Endothelial cell of umbilical vein (primary cell): Measurements from ENCODE around the gene SIGLEC8. TPM values are rescaled to one million over a fixed set of nuclear protein-coding genes. Genes with fewer than 3 reads are reported as not detected.

Source experiments
- BruUV-seq: library from RNA; stranded (reverse); fragments of 400-500 nt; replicated peaks from 2 replicates; lab custom pipeline; 2021; lab: Mats Ljungman, UMichigan
- CTCF ChIA-PET: fragments of 300-600, 350-600 bp; sonication (Branson Sonifier 250); formaldehyde crosslinking; loops from one replicate; lab custom pipeline; 2021; ENCODE audit warnings: antibody characterized with exemption, inconsistent platforms; lab: Charles Lee
- POLR2A ChIA-PET: fragments of 300-600, 350-600 bp; sonication (Branson Sonifier 250); formaldehyde crosslinking; loops from one replicate; lab custom pipeline; 2021; ENCODE audit warnings: antibody characterized with exemption, inconsistent platforms; lab: Charles Lee
- DNase-seq: peaks from one replicate; pipeline ENCODE4 v3.0.0-alpha.2; 2011; ENCODE audit warnings: low read depth, low spot score
- FAIRE-seq: peaks from 2 replicates; lab custom pipeline; 2011; peaks lifted over from hg19 to GRCh38; lab: Jason Lieb, UNC
- H2AFZ ChIP-seq: 2 replicates; pipeline ENCODE4 v1.6.0; 2012; ENCODE audit warnings: low read depth, low read length, control low read depth, inconsistent platforms
- H3K27ac ChIP-seq: 2 replicates; pipeline ENCODE4 v1.5.1; 2011; ENCODE audit warnings: low read depth, mild to moderate bottlenecking, control low read depth, low read length, moderate library complexity; ENCODE audit not compliant: insufficient read depth
- H3K27me3 ChIP-seq, 2 experiments: 2 replicates each; pipeline versions ENCODE4 v1.6.0 to v1.6.1; 2011; ENCODE audit warnings: low read length in 2 of 2, mixed read lengths in 1 of 2; ENCODE audit not compliant: control insufficient read depth in 2 of 2, insufficient read depth in 2 of 2
- H3K36me3 ChIP-seq, 2 experiments: 2 replicates in 1 of 2; 3 replicates in 1 of 2; pipeline ENCODE4 v1.5.1; 2011; ENCODE audit warnings: low read length in 2 of 2, mild to moderate bottlenecking in 1 of 2, moderate library complexity in 1 of 2; ENCODE audit not compliant: control insufficient read depth in 2 of 2, insufficient read depth in 2 of 2; ENCODE audit errors: extremely low read depth in 1 of 2
- H3K4me1 ChIP-seq: 3 replicates; pipeline ENCODE4 v1.5.1; 2011; ENCODE audit warnings: mild to moderate bottlenecking, low read length; ENCODE audit not compliant: control insufficient read depth, insufficient read depth; ENCODE audit errors: extremely low read depth
- H3K4me2 ChIP-seq: 2 replicates; pipeline ENCODE4 v1.6.1; 2011; ENCODE audit warnings: low read length, control low read depth, mixed read lengths; ENCODE audit not compliant: insufficient read depth
- H3K4me3 ChIP-seq, 3 experiments: fragments of 200-600 bp in 1 of 3; sonication (generic), shearing (Covaris generic) in 1 of 3; replicated peaks in 1 of 3; 2 replicates each; pipeline ENCODE4 v1.5.1; 2011 to 2016; ENCODE audit warnings: control low read depth in 3 of 3, low read length in 3 of 3, mild to moderate bottlenecking in 2 of 3, inconsistent platforms in 1 of 3, low read depth in 1 of 3, moderate library complexity in 1 of 3; ENCODE audit not compliant: insufficient read depth in 1 of 3
- H3K79me2 ChIP-seq: 2 replicates; pipeline ENCODE4 v1.6.0; 2012; ENCODE audit warnings: low read length, inconsistent platforms; ENCODE audit not compliant: control insufficient read depth, insufficient read depth
- H3K9ac ChIP-seq: replicated peaks from 2 replicates; pipeline ENCODE3; 2011; ENCODE audit warnings: low read length, control low read depth; ENCODE audit not compliant: insufficient read depth; ENCODE audit errors: extremely low read depth
- H3K9me1 ChIP-seq: replicated peaks from 3 replicates; pipeline ENCODE4 v1.6.0; 2011; ENCODE audit warnings: mild to moderate bottlenecking, low read length; ENCODE audit not compliant: control insufficient read depth, insufficient read depth; ENCODE audit errors: extremely low read depth
- H3K9me3 ChIP-seq: replicated peaks from 2 replicates; pipeline ENCODE4 v1.5.1; 2012; ENCODE audit warnings: low read length, inconsistent platforms; ENCODE audit not compliant: control insufficient read depth, insufficient read depth
- H4K20me1 ChIP-seq: replicated peaks from 2 replicates; pipeline ENCODE3; 2011; ENCODE audit warnings: mild to moderate bottlenecking, low read length; ENCODE audit not compliant: control insufficient read depth, insufficient read depth; ENCODE audit errors: extremely low read depth
- CTCF ChIP-seq, 2 donors: IDR thresholded peaks; 1 replicate in 1 of 2; 2 replicates in 1 of 2; pipeline ENCODE4 v1.5.1; 2011; ENCODE audit warnings: low read length in 2 of 2, mild to moderate bottlenecking in 2 of 2, moderate library complexity in 2 of 2, control low read depth in 1 of 2, inconsistent platforms in 1 of 2, low read depth in 1 of 2; ENCODE audit not compliant: insufficient read depth in 1 of 2; ENCODE audit errors: extremely low read depth in 1 of 2
- EZH2 ChIP-seq: IDR thresholded peaks from 2 replicates; pipeline ENCODE4 v1.6.1; 2012; ENCODE audit warnings: borderline replicate concordance, low read depth, mild to moderate bottlenecking, moderate library complexity, low read length, inconsistent platforms; ENCODE audit not compliant: severe bottlenecking
- FOS ChIP-seq: IDR thresholded peaks from 2 replicates; pipeline ENCODE4 v1.6.1; 2011; ENCODE audit warnings: mild to moderate bottlenecking, low read length, moderate library complexity, borderline replicate concordance; ENCODE audit not compliant: insufficient read depth
- GATA2 ChIP-seq: IDR thresholded peaks from 2 replicates; pipeline ENCODE4 v1.7.0; 2011; ENCODE audit warnings: low read depth, mild to moderate bottlenecking, moderate library complexity, mixed read lengths, low read length; ENCODE audit not compliant: insufficient read length, insufficient read depth
- JUN ChIP-seq: IDR thresholded peaks from 2 replicates; pipeline ENCODE4 v1.6.1; 2011; ENCODE audit warnings: borderline replicate concordance, low read depth; ENCODE audit not compliant: insufficient read length, insufficient read depth
- MAX ChIP-seq: IDR thresholded peaks from 2 replicates; pipeline ENCODE4 v1.6.1; 2011; ENCODE audit not compliant: insufficient read depth, insufficient read length
- MYC ChIP-seq: IDR thresholded peaks from one replicate; pipeline ENCODE4 v1.6.1; 2011; ENCODE audit warnings: mild to moderate bottlenecking, low read depth, low read length
- POLR2A ChIP-seq: IDR thresholded peaks from 2 replicates; pipeline ENCODE4 v1.6.1; 2012; ENCODE audit warnings: low read depth, mild to moderate bottlenecking, control low read depth, low read length
- POLR2AphosphoS5 ChIP-seq: IDR thresholded peaks from 2 replicates; pipeline ENCODE4 v1.6.1; 2012; ENCODE audit warnings: low read depth, mild to moderate bottlenecking, control low read depth, low read length, moderate library complexity; ENCODE audit not compliant: insufficient read depth
- dilution Hi-C: fragments of 300-500 bp; cut with MboI; formaldehyde crosslinking; loops from one replicate; pipeline ENCODE4 v1.15.0; 2019; ENCODE audit warnings: low sequenced_read_pairs; ENCODE audit not compliant: extremely low pct_ligation_motif_present
- intact Hi-C: fragments of 100-400 bp; cut with micrococcal nuclease; formaldehyde crosslinking; loops from one replicate; pipeline ENCODE4 v1.10.0; 2022
- polyA plus RNA-seq, 4 experiments: library from polyadenylated mRNA; depleted of rRNA in 3 of 4; stranded (reverse) in 3 of 4; unstranded in 1 of 4; fragments of >200 nt; gene quantifications; 2 replicates each; pipeline versions ENCODE4 v1.2.1 to v1.2.3, GENCODE V29; 2011 to 2012; ENCODE audit warnings: missing spikeins in 1 of 4
- total RNA-seq: library from RNA; stranded (reverse); gene quantifications from 2 replicates; pipeline ENCODE4 v1.2.3, GENCODE V29; 2021

Gene SIGLEC8
- total and polyA plus RNA-seq, 2 donors (not counting 3 experiments of a cell fraction or from before 2014, with no cell fraction given): not detected

- DNase-seq: no peak
- Histone ChIP-seq H3K4me2 (no peak overlapping the region), H3K36me3 (no peaks in the 10 kb centered on the region), H3K27ac (no peak overlapping the region), H3K4me3 (no peak overlapping the region), H3K4me1 (no peaks in the 10 kb centered on the region), H3K9ac (no peak overlapping the region), H3K9me3 (no peaks in the 10 kb centered on the region), H3K79me2 (no peaks in the 10 kb centered on the region), H3K27me3 (no peaks in the 10 kb centered on the region), H4K20me1 (no peaks in the 10 kb centered on the region), H3K9me1 (no peaks in the 10 kb centered on the region), H2AFZ (no peak overlapping the region)
- CTCF ChIA-PET: interaction anchor here (3.1 kb wide), 1 partner anchor 242 kb away, joined by 10 read pairs; no protein-coding TSS in a partner anchor
- no peak for FAIRE-seq
- intact Hi-C loops: no loop called here
- dilution Hi-C loops: no loop called here
- BruUV-seq: no TSS peak
- POLR2A ChIA-PET: no interaction called here
- TF ChIP-seq CTCF (IDR thresholded peaks at IDR 0.05; ENCODE audit: extremely low read depth in 1 of 2, insufficient read depth in 1 of 2, low read depth in 1 of 2, low read length in 2 of 2): no peak
Observed at GRCh38 chr19:51418707-51419106, 39.5 kb downstream of the SIGLEC8 start.

GRCh38 chr19:51417810-51418157, 40.5 kb downstream of the SIGLEC8 start:
- no peaks in the 10 kb centered on the region for H3K36me3 ChIP-seq
- no peaks in the 10 kb centered on the region for H3K9me3 ChIP-seq
- H3K4me1 ChIP-seq: no peaks in the 10 kb centered on the region
- DNase-seq (no peak), FAIRE-seq (no peak)
- POLR2A ChIA-PET: no interaction called here
- no peak overlapping the region for H3K9ac ChIP-seq
- no peak for TF ChIP-seq CTCF (IDR thresholded peaks at IDR 0.05; ENCODE audit: extremely low read depth in 1 of 2, insufficient read depth in 1 of 2, low read depth in 1 of 2, low read length in 2 of 2)
- TF ChIP-seq POLR2A: no peak
- TF ChIP-seq JUN: no peak
- TF ChIP-seq MAX: no peak
- TF ChIP-seq GATA2: no peak
- TF ChIP-seq MYC: no peak
- TF ChIP-seq POLR2AphosphoS5: no peak
- no peak for TF ChIP-seq FOS
- TF ChIP-seq EZH2: no peak
- H3K4me2 ChIP-seq: no peak overlapping the region
- no peaks in the 10 kb centered on the region for H3K27me3 ChIP-seq
- no peaks in the 10 kb centered on the region for H3K9me1 ChIP-seq
- no TSS peak for BruUV-seq
- no peak overlapping the region for H3K27ac ChIP-seq
- H3K79me2 ChIP-seq: no peaks in the 10 kb centered on the region
- no peaks in the 10 kb centered on the region for H4K20me1 ChIP-seq
- dilution Hi-C loops: no loop called here
- CTCF ChIA-PET: interaction anchor here (0.9 to 3.1 kb wide), 4 partner anchors 10 to 243 kb away, joined by 3 to 10 read pairs (median 4); partner anchors contain the start of gene NKG7
- intact Hi-C loops: no loop called here
- H3K4me3 ChIP-seq: no peak overlapping the region
- H2AFZ ChIP-seq: no peak overlapping the region
